Thyroid gland (tissue), 4 donors: ENCODE results near the gene KCNJ14. TPM values are rescaled to one million over a fixed set of nuclear protein-coding genes. Genes with fewer than 3 reads are reported as not detected.
A peak's percentile ranks its signal among the peaks of the same experiment; 100 is the strongest.

Experiments
- DNase-seq, 2 donors: peaks; one replicate each; pipeline ENCODE4 v3.0.0-alpha.2; 2019
- H3K27ac ChIP-seq, 3 donors: fragments of 200-600 bp; sonication (generic); 1 replicate in 2 of 3; 2 replicates in 1 of 3; pipeline ENCODE4 v1.5.1; 2016 to 2019; ENCODE audit warnings: mild to moderate bottlenecking in 1 of 3, moderate library complexity in 1 of 3
- H3K27me3 ChIP-seq: fragments of 200-600 bp; sonication (generic); one replicate; pipeline ENCODE4 v1.5.1; 2019
- H3K36me3 ChIP-seq, 2 donors: fragments of 200-600 bp; sonication (generic); one replicate each; pipeline ENCODE4 v1.5.1; 2016 to 2019
- H3K4me1 ChIP-seq, 2 donors: fragments of 200-600 bp; sonication (generic); one replicate each; pipeline ENCODE4 v1.5.1; 2017 to 2019
- H3K4me3 ChIP-seq, 3 donors: fragments of 200-600 bp; sonication (generic); replicated peaks in 1 of 3; 1 replicate in 2 of 3; 2 replicates in 1 of 3; pipeline ENCODE4 v1.5.1; 2016; ENCODE audit warnings: mild to moderate bottlenecking in 1 of 3
- H3K9me3 ChIP-seq: fragments of 200-600 bp; sonication (generic); one replicate; pipeline ENCODE4 v1.5.1; 2017
- CTCF ChIP-seq, 6 experiments: fragments of 200-600 bp in 3 of 6; fragments of 450-650 bp in 3 of 6; sonication (generic) in 3 of 6; IDR thresholded peaks; one replicate each; pipeline ENCODE4 v1.5.1; 2016 to 2019; ENCODE audit warnings: antibody characterized with exemption in 6 of 6, mild to moderate bottlenecking in 2 of 6, inconsistent platforms in 1 of 6, moderate library complexity in 1 of 6
- POLR2A ChIP-seq, 2 donors: fragments of 450-650 bp; IDR thresholded peaks; one replicate each; pipeline ENCODE4 v1.6.1; 2017; ENCODE audit warnings: antibody characterized with exemption in 2 of 2, mild to moderate bottlenecking in 2 of 2, moderate library complexity in 1 of 2
- WGBS, 2 donors: methylation state at CpG; one replicate each; pipeline ENCODE4 v1.1.5; 2017; 5-methylcytosine and 5-hydroxymethylcytosine counted together
- intact Hi-C: fragments of 100-400 bp; cut with DNase I; formaldehyde crosslinking; loops from one replicate; pipeline ENCODE4 v1.15.1; 2023
- total RNA-seq, 4 donors: library from RNA; depleted of rRNA; stranded (reverse); fragments of >200 nt; gene quantifications; one replicate each; pipeline ENCODE4 v1.2.3, GENCODE V29; 2016

The KCNJ14 gene
- total RNA-seq, result 1 to 10 TPM; 1.2 to 1.9 (median 1.4) TPM

GRCh38 chr19:48455171-48455907 is at the start of gene KCNJ14:
TSS of gene KCNJ14 (plus strand) at chr19:48455574. CDS start at chr19:48461725, 6,151 bp downstream.
- peaks cover 36 to 41% of the 10 kb centered on the region in 2 donors for H3K36me3 ChIP-seq

GRCh38 chr19:48405850-48406249 is 49.5 kb upstream of the KCNJ14 start:
- 86 to 87% methylated on average over 13 of the region's 13 CpGs for WGBS, 2 donors
- H3K4me3 ChIP-seq, result no peak overlapping the region
- no peak for DNase-seq
- H3K27ac ChIP-seq, result no peak overlapping the region
- intact Hi-C loops, result no loop called here
- TF ChIP-seq CTCF (IDR thresholded peaks at IDR 0.05) (no peak), POLR2A (IDR thresholded peaks at IDR 0.05) (no peak)
- no peaks in the 10 kb centered on the region for H3K9me3 ChIP-seq
- no peaks in the 10 kb centered on the region for H3K27me3 ChIP-seq
- no peaks in the 10 kb centered on the region for H3K4me1 ChIP-seq
- no peaks in the 10 kb centered on the region for H3K36me3 ChIP-seq

More at GRCh38 chr19:48455171-48455907, at the start of gene KCNJ14:
- Histone ChIP-seq H3K4me1 (no peaks in the 10 kb centered on the region), H3K27me3 (no peaks in the 10 kb centered on the region), H3K27ac (no peak within 1 kb of the TSS), H3K9me3 (no peaks in the 10 kb centered on the region), H3K4me3 (no peak within 1 kb of the TSS)
- intact Hi-C loops, result no loop called here
- no peak for DNase-seq
- TF ChIP-seq POLR2A (IDR thresholded peaks at IDR 0.05), result no peak
- TF ChIP-seq CTCF (IDR thresholded peaks at IDR 0.05), result no peak
- 86 to 88% methylated on average over 13 to 16 of the region's 16 CpGs for WGBS, 2 donors

GRCh38 chr19:48413879-48414587 is 41.3 kb upstream of the KCNJ14 start:
- Histone ChIP-seq H3K27ac (peak overlapping the region in 1 of 3 donors; percentile 61), H3K27me3 (no peaks in the 10 kb centered on the region), H3K4me3 (peak overlapping the region in 1 of 3 donors; percentile 22), H3K4me1 (peaks cover 13 to 26% of the 10 kb centered on the region in 2 donors), H3K9me3 (no peaks in the 10 kb centered on the region), H3K36me3 (no peaks in the 10 kb centered on the region)
- peak; percentile 29 to 38 for DNase-seq
- intact Hi-C loops, result no loop called here
- WGBS, 2 donors, result 31 to 39% methylated on average over 14 to 19 of the region's 24 CpGs
- TF ChIP-seq POLR2A (IDR thresholded peaks at IDR 0.05) (no peak), CTCF (IDR thresholded peaks at IDR 0.05) (no peak)

- TF ChIP-seq CTCF (IDR thresholded peaks at IDR 0.05) (no peak), POLR2A (IDR thresholded peaks at IDR 0.05) (no peak)
- Histone ChIP-seq H3K4me1 (peaks cover 13 to 26% of the 10 kb centered on the region in 2 donors), H3K27me3 (no peaks in the 10 kb centered on the region), H3K27ac (peak overlapping the region in 1 of 3 donors; percentile 74), H3K9me3 (no peaks in the 10 kb centered on the region), H3K36me3 (no peaks in the 10 kb centered on the region), H3K4me3 (peak overlapping the region in 1 of 3 donors; percentile 22)
- WGBS, 2 donors, result 14 to 15% methylated on average over 14 of the region's 14 CpGs
- peak; percentile 69 to 71 for DNase-seq
- intact Hi-C loops, result no loop called here
Observed at GRCh38 chr19:48415395-48415794, 40.0 kb upstream of the KCNJ14 start.

GRCh38 chr19:48415806-48416221 is 39.6 kb upstream of the KCNJ14 start:
- no peak for DNase-seq
- no peak overlapping the region for H3K4me3 ChIP-seq
- H3K4me1 ChIP-seq, result peaks cover 13 to 26% of the 10 kb centered on the region in 2 donors
- no peaks in the 10 kb centered on the region for H3K36me3 ChIP-seq
- TF ChIP-seq CTCF (IDR thresholded peaks at IDR 0.05) (no peak), POLR2A (IDR thresholded peaks at IDR 0.05) (no peak)
- no peaks in the 10 kb centered on the region for H3K27me3 ChIP-seq
- intact Hi-C loops, result no loop called here
- H3K27ac ChIP-seq, result peak overlapping the region in 1 of 3 donors; percentile 74
- no peaks in the 10 kb centered on the region for H3K9me3 ChIP-seq
- WGBS, 2 donors, result 31 to 48% methylated on average over 14 to 30 of the region's 30 CpGs
